ENCODE results near the gene MAP2K5.
A peak's percentile ranks its signal among the peaks of the same experiment; 100 is the strongest.

The MAP2K5 gene

DNA sequence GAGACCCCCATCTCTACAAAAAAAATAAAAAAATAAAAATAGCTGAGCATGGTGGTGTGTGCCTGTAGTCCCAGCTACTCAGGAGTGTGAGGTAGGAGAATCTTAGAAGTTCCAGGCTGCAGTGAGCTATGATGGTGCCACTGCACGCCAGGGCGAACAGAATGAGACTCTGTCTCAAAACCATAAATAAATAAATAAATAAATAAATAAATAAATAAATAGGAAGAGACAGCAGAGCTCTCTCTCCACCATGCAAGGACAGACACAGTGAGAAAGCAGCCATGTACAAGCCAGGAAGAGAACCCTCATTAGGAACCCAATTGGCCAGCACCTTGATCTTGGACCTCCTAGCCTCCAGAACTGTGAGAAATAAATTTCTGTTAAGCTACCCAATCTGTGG, 26.9 kb upstream of the MAP2K5 start:
- Histone ChIP-seq H3K9ac (ENCODE audit: low read length) (no peak overlapping the region), H3K36me3 (replicated peaks; ENCODE audit: insufficient read depth, low read length) (no peaks in the 10 kb centered on the region), H3F3A (ENCODE audit: insufficient read depth, low read length) (peaks cover 3% of the 10 kb centered on the region; the same call in 1 of the 2 replicates), H2AFZ (ENCODE audit: low read length) (no peak overlapping the region), H4K20me1 (ENCODE audit: insufficient read depth, low read length) (no peaks in the 10 kb centered on the region), H3K9me2 (replicated peaks; ENCODE audit: insufficient read depth, low read length) (no peaks in the 10 kb centered on the region), H3K79me2 (ENCODE audit: low read length) (no peaks in the 10 kb centered on the region), H3K9me3 (replicated peaks; ENCODE audit: insufficient read depth, low read length) (no peaks in the 10 kb centered on the region), H3K27ac (ENCODE audit: low read length) (no peak overlapping the region), H3K4me2 (ENCODE audit: low read depth, low read length) (no peak overlapping the region), H3K4me1 (ENCODE audit: low read length) (no peaks in the 10 kb centered on the region), H3K27me3 (replicated peaks; ENCODE audit: insufficient read depth, low read length) (no peaks in the 10 kb centered on the region), H3K4me3 (ENCODE audit: low read length) (no peak overlapping the region)
- TF ChIP-seq, protein P1, sequence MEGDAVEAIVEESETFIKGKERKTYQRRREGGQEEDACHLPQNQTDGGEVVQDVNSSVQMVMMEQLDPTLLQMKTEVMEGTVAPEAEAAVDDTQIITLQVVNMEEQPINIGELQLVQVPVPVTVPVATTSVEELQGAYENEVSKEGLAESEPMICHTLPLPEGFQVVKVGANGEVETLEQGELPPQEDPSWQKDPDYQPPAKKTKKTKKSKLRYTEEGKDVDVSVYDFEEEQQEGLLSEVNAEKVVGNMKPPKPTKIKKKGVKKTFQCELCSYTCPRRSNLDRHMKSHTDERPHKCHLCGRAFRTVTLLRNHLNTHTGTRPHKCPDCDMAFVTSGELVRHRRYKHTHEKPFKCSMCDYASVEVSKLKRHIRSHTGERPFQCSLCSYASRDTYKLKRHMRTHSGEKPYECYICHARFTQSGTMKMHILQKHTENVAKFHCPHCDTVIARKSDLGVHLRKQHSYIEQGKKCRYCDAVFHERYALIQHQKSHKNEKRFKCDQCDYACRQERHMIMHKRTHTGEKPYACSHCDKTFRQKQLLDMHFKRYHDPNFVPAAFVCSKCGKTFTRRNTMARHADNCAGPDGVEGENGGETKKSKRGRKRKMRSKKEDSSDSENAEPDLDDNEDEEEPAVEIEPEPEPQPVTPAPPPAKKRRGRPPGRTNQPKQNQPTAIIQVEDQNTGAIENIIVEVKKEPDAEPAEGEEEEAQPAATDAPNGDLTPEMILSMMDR (IDR thresholded peaks at IDR 0.05; ENCODE audit: low read length), result no peak
- TF ChIP-seq EZH2phosphoT487 (IDR thresholded peaks at IDR 0.05; ENCODE audit: low read length) (no peak), EZH2 (optimal IDR thresholded peaks at IDR 0.05; ENCODE audit: low read depth, low read length) (no peak)
- DNase-seq, result no peak

DNA sequence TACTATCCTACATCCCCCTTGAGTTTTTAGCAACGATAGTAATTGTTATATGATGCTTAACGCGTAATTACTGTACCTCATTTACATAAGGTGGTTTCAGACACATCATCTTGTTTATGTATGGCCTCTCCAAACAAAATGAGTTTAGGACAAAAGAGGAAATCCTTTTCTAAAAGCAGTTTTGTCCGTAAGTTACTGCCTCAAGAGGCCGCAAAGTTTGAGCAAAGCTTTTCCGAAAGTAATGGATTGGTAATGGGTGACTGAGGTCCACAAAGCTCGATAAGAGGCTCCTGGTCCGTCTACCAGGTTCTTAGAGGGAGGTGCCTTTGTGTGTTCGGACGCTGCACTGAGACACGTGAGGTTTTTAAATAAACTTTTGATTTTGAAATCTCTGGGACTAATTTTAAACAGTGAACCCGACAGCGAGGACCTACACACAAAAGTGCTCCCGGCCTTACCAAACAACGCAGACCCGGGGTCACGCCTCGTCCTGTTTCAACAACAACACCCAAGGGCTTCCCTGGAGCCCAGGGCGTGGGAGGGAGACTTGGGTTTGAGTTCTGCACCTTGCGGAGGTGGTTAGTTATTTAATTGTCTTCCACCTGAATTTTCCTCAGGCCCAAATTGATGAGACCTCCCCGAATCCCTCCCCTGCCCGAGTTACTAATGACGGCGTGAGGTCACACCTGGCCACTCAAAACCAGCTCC, 22.0 kb upstream of the MAP2K5 start:
- peaks cover 39% of the 10 kb centered on the region for H3K79me2 ChIP-seq (ENCODE audit: low read length)
- peak overlapping the region; percentile 60 for H3K4me2 ChIP-seq (ENCODE audit: low read depth, low read length)
- H2AFZ ChIP-seq (ENCODE audit: low read length), result peak overlapping the region; percentile 96
- peak overlapping the region; percentile 77 for H3K9ac ChIP-seq (ENCODE audit: low read length)
- peak overlapping the region; percentile 83 for H3K27ac ChIP-seq (ENCODE audit: low read length)
- TF ChIP-seq EZH2phosphoT487 (IDR thresholded peaks at IDR 0.05; ENCODE audit: low read length) (no peak), EZH2 (optimal IDR thresholded peaks at IDR 0.05; ENCODE audit: low read depth, low read length) (no peak)
- TF ChIP-seq, protein P1 (IDR thresholded peaks at IDR 0.05; ENCODE audit: low read length), result no peak
- peaks cover 16% of the 10 kb centered on the region; the same call in 1 of the 2 replicates for H3F3A ChIP-seq (ENCODE audit: insufficient read depth, low read length)
- no peaks in the 10 kb centered on the region for H4K20me1 ChIP-seq (ENCODE audit: insufficient read depth, low read length)
- H3K4me3 ChIP-seq (ENCODE audit: low read length), result peak overlapping the region; percentile 83
- no peaks in the 10 kb centered on the region for H3K9me2 ChIP-seq (replicated peaks; ENCODE audit: insufficient read depth, low read length)
- H3K4me1 ChIP-seq (ENCODE audit: low read length), result peaks cover 10% of the 10 kb centered on the region; the same call in 1 of the 2 replicates
- H3K36me3 ChIP-seq (replicated peaks; ENCODE audit: insufficient read depth, low read length), result no peaks in the 10 kb centered on the region
- no peaks in the 10 kb centered on the region for H3K27me3 ChIP-seq (replicated peaks; ENCODE audit: insufficient read depth, low read length)
- no peaks in the 10 kb centered on the region for H3K9me3 ChIP-seq (replicated peaks; ENCODE audit: insufficient read depth, low read length)
- no peak for DNase-seq

DNA sequence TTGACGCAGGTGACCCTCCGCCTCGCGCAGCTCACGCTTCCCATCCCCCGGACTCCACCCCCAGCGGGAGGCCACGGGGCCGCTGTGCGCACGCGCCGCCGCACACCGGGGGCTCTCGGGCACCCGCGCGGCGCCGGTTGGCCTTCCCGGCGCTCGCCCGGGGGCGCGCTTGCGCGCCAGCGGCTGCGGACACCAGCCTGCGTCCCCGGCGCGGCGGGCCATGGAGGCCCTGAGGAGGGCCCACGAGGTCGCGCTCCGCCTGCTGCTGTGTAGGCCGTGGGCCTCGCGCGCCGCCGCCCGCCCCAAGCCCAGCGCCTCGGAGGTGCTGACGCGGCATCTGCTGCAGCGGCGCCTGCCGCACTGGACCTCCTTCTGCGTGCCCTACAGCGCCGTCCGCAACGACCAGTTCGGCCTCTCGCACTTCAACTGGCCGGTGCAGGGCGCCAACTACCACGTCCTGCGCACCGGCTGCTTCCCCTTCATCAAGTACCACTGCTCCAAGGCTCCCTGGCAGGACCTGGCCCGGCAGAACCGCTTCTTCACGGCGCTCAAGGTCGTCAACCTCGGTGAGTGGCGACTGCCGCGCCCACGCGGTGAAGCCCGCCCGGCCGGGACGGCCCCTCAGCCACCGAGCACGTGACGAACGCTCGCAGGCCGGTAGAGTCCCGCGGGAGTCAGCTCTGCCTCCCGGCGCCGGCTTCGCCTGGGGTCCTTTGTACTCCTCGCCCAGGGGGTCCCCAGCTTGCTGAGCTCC, 21.3 kb upstream of the MAP2K5 start, which contains the start of gene C15orf61:
C15orf61 (plus strand) TSS at position 103 of the 754 bp plus-strand sequence; CDS start at position 221, 118 bp downstream.
- Histone ChIP-seq H3K27ac (ENCODE audit: low read length) (peak within 1 kb of the TSS; percentile 93), H3K4me3 (ENCODE audit: low read length) (peak within 1 kb of the TSS; percentile 89), H3F3A (ENCODE audit: insufficient read depth, low read length) (peaks cover 16% of the 10 kb centered on the region; the same call in 1 of the 2 replicates), H3K9me3 (replicated peaks; ENCODE audit: insufficient read depth, low read length) (no peaks in the 10 kb centered on the region), H3K9ac (ENCODE audit: low read length) (peak within 1 kb of the TSS; percentile 98), H3K4me2 (ENCODE audit: low read depth, low read length) (peak within 1 kb of the TSS; percentile 88), H3K27me3 (replicated peaks; ENCODE audit: insufficient read depth, low read length) (no peaks in the 10 kb centered on the region), H3K79me2 (ENCODE audit: low read length) (peaks cover 46% of the 10 kb centered on the region), H3K36me3 (replicated peaks; ENCODE audit: insufficient read depth, low read length) (no peaks in the 10 kb centered on the region), H3K4me1 (ENCODE audit: low read length) (peaks cover 10% of the 10 kb centered on the region; the same call in 1 of the 2 replicates), H4K20me1 (ENCODE audit: insufficient read depth, low read length) (no peaks in the 10 kb centered on the region), H3K9me2 (replicated peaks; ENCODE audit: insufficient read depth, low read length) (no peaks in the 10 kb centered on the region), H2AFZ (ENCODE audit: low read length) (peak within 1 kb of the TSS; percentile 96)
- TF ChIP-seq, protein P1 (IDR thresholded peaks at IDR 0.05; ENCODE audit: low read length), result peak; percentile 5; the same call in 1 of the 2 replicates
- TF ChIP-seq EZH2 (optimal IDR thresholded peaks at IDR 0.05; ENCODE audit: low read depth, low read length) (no peak), EZH2phosphoT487 (IDR thresholded peaks at IDR 0.05; ENCODE audit: low read length) (no peak)
- peak; percentile 94 for DNase-seq

Measured in MM.1S (cell line).